GM18873 (cell line): Measurements from ENCODE around the gene CHIT1.
A peak's percentile ranks its signal among the peaks of the same experiment; 100 is the strongest.

Experiments used
- ATAC-seq: cut with Tn5 transposase; IDR thresholded peaks from one replicate; pipeline ENCODE4 v1.9.1; 2021; ENCODE audit warnings: mild to moderate bottlenecking, moderate library complexity, moderate number of reproducible peaks; ENCODE audit not compliant: unreplicated experiment, low FRiP score

CHIT1 gene

DNA sequence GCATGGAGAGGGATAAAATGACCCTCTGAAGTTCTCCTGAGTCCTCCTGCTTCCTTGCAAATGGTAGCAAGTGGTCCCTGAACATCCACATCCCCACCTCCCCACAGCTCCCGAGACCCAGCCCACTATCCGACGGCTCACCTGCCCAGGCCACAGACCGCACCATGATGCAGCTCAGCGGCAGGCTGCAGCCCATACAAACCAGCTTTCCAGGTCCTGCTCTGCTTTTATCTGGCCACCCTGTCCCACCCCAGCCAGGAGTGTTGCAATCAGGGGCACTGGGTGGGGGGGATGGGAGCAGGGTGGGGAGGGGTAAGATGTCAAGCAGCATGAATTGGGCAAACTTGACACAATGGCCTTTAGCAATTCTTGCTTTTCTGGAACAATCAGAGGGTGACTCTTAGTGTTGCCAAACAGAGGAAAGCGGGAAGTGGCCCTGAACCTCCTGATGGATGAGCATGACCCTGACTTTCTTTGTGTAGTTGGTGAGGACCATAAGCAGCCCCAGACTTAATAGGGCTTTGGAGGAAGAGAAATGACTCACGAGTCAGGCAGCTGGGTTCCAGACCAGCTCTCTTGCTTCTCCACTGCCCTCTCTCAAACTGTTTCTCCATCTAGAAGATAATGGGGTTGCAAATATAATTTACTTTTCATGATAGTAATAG is at the start of gene CHIT1:
Gene CHIT1, minus strand, starts transcription at position 203 of the 665 bp plus-strand sequence. Its CDS starts 37 bp downstream, at position 166.
- no peak for ATAC-seq

DNA sequence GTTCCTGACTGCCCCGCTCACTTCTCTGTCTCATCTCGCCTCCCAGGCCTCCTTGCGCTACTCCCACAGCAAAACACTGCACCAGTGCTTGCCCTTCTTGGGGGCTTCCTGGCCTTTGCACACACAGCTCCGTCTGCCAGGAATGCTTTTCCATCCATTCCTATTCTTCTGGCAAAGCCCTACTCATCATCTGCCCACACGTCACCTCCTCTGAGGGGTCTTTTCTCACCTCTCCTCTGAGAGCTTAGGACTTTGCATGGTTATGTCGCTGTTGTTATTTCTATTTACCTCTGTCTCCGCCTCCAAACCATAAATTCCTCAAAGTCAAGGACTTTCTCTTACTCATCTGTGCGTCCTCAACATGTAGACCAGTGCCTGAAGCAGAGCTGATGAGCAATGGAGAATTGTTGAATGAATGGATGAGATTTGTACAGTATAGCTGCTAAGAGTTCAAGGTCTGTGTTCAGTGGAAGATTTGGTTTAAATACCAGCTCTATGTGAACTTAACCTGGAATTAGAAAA is 49.5 kb upstream of the CHIT1 start:
- no peak for ATAC-seq

DNA sequence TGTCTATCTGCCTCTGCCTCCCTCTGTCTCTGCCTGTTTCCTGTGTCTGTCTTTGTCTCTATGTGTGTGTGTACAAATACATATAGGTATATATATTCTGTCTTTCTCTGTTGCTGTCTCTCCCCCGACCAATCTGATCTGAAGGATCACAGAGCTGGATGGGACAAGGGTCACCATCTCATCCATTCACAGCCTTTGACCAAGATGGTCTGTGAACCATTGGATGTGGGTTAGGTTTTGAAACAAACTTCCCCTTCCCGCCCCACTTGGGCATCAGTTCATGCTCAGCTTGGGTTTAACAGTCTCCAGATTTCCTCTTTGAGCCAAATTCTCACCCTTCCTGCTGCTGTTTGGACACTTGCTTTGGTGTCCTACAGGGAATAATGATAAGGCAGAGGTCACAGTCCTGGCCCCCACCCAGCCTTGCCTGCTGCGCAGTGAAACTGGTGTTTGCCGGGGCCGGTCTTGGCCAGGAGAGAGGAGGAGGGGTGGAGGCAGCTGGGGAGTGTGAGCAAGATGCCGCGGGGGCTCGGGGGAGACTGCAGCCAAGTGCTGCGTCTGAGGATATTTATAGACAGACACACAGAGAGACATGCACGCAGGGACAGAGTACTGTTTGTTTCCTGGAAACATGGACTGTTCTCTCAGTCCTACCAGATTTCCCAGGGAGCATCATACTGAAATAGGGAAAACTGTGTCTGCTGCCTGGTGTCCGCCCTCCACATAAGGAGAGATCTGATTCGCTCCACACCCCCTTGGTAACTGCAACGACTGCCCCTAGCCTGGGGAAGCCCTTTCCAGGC is 48.8 kb upstream of the CHIT1 start:
- no peak for ATAC-seq

DNA sequence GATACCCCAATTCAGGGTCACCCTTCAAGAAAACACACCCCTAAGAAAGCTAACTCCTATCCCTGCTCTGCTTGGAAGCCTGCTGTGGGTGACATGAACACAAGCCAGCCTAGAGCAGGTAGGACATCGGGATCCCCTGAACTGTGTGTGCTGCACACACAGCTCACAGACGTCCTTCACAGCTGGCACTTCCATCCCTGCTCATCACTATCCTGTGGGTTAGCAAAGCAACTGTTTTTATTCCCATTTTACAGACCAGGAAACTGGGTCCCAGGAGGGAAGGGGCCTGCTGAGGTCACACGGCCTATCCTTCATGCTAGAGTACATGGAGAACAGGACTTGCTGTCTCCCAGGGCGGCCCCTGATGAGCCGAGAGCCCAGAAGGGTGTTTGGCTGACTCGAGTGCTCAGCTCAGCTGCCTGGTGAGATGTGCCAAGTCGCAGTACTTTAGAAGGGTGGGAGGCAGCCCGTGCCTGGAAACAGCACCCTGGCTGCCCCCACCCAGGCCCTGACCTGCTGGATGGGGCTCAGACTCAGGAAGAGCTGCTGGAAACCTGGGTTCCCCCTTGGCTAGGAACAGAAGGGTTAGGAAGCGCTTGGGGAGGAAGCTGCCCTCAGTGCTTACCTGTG is 47.6 kb upstream of the CHIT1 start:
- ATAC-seq: no peak

DNA sequence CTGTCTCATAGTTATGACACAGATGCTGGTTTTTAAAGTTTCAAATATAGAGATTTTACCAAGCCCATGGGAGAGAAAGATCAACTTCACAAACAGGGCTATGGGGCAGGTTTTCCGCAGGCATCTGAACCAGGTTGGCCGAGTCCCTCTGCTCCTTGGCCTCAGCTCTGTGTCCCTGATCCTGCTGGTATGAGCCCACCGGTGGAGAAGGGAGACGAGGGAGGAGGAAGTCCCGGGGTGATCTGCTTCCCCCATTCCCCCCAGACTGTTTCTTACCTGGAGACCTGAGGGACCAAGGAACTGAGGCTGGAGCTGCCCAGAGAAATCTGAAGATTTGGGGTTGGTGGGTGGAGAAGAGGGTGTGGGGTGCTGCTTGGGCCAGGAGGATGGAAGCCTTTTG is 46.9 kb upstream of the CHIT1 start:
- no peak for ATAC-seq

DNA sequence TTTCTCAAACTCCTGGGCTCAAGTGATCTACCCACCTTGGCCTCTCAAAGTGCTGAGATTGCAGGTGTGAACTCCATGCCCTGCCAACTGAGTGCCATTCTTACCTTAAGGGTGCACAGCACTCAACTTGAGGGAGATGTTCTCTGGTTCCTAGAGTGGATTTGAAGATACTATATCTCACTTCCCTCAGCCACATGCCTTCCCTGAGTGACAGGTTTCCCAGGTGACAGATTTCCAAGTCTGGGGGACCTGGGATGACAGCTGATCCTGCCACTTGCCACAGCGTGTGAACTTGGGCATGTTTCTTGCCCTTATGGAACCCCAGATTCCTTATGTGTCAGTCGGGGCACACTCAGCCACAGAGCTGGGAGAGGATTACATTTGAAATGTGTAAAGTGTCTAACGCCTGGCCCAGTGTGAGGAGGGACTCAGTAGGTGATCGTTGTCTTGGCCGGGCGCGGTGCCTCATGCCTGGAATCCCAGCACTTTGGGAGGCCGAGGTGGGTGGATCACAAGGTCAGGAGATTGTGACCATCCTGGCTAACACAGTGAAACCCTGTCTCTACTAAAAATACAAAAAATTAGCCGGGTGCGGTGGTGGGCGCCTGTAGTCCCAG is 46.3 kb upstream of the CHIT1 start:
- no peak for ATAC-seq

DNA sequence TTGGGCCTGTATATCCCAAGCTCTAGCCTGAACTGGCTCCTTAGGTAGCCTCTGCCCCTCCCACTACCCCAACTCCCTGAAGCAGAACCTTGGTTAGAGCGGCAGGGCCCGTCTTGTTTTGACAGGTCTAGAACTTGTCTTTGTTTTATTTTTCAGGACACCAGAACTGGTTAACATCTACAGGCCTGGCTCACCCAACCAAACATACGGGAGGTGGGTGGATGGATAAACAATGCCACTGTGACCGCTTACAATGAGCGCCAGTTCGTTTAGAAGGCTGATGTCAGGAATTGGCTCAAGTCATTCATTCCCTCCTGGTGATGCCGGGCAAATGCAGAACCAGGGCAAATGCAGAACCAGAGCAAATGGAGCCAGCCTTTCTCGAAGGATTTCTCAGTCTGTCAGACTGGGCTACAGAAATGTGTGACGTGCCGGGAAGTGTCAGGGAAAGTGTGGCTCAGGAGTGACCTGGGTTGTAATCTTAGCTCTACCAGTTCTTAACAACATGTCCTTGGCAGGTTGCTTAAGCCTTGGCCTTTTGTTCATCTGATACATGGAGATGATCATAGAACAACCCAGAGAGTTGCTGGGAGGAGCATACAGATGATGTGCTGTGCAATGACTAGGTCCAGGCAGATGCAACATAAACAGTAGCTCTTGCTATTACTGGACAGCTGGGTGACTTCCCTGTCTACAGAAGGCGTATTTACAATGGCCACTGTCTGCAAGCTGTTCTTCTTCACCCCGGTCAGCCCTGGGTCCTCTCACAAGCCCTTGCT is 45.3 kb upstream of the CHIT1 start:
- ATAC-seq: no peak

DNA sequence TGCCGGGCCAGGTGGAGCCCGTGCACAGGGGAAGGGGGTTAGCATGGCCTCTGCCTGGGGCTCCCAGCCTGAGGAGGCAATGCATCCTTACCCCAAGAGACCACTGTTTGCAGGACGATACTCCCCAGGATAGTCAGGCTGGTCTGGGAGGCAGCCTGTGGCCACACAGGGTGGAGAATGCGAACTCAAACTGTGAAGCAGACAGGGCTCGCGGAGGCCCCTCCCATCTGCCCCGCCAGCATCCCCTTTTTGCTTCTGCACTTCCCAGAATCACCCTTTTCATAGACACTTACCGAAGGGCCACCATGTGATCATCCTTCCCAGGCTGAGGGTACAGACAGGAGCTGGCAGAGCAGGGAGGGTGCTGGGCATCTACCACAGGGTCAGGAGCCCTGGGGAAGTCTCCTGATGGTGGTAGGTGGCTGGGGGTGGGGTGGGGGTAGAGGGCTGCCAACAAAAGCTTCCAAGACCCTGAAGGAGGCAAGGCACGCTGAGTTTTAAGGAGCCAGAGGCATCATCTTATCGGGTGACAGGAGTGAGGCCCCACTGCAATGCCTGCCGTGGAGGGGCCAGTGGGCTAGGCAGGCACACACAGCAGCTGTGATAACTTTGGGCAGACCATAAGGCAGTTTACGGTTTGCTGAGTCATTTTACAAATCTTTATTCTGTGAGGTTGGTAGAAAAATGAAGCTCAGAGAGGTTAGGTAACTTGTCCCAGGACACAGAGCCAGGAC is 44.6 kb upstream of the CHIT1 start:
- no peak for ATAC-seq

DNA sequence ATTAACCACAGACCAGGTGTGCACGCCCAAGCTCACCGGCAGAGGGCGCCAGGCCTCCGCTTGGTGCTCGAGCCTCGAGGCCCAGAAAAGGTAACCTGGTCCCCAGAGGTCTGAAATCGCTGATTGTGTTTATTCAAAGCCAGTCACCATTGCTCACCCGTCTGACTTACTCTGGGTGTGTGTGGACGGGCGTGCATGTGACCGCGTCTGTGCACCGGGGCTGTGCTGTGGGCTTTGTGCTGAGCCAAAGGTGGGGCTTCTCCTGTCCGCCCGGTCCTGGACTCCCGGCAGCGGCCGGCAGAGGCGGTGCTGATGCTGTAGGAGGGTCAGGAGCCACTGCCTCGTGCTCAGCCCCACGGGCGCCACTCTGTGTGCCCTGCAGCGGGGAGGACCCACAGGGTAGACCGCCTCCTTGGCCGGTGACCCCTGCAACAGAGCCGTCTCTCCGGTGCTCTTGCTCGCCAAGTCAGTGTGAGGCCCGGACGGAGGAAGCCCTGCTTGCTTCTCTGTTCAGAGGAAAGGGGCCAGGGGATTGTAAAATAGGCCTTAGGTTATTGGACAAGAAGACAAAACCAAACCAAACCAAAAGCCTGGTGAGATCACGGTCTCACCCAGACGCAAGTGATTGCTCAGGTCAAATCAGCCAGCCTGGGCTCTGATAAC is 43.9 kb upstream of the CHIT1 start:
- ATAC-seq: peak; percentile 44

DNA sequence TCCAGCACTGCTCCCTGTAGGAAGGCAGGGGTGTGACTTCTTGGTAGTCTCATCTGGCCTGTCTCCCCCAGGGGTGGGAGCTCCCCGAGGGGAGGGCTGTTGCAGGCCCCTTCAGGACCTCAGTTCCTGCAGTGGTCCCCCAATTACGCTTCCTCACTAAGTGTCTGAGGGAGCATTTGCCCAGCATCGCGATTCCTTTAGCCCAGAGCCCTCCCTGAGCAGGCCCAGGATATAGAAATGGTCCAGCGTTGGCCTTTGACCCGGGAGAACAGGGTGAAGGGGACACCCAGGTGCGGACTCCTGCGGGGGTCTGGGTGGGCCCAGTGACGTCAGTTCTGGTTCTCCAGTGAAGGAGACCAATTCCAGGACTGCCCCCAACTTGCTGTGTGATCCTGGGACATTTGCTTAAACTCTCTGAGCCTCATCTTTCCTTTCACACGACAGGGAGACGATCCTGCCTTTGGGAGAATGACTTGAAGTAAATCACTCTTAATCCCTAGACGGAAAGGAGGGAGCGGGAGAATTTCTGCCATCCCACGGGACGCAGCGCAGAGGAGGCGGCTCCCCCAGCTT is 43.2 kb upstream of the CHIT1 start:
- no peak for ATAC-seq

DNA sequence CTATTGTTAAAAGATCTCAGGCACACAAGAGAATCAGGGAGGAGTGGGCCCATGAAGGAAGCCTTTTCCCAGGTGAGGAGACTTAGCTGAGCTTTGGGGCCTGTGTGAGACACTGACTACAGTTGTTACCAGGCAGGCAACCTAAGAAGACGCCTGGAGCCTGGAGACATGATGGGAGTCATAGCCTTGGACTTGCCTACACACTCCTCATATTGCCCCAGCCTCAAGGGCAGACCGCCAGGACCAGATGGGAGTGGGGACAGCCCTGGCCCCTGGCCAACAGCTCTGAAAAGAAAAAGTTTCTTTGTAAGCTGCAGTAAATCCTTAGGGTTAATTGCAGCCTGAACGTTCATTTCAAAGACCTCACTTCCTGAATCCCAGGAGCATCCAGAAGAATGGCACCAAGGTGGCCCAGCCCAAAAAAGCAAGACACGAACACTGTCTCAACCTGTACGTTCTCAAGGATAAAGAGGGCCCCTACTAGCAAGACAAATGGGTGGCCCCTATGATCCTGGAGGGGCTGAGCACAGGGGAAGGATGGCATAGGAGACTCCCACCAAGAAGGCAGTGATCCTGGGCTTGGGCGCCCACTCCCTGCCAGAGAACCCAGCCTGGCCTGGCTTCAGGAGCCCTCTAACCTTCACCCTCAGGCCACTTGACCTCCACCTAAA is 42.6 kb upstream of the CHIT1 start:
- no peak for ATAC-seq

DNA sequence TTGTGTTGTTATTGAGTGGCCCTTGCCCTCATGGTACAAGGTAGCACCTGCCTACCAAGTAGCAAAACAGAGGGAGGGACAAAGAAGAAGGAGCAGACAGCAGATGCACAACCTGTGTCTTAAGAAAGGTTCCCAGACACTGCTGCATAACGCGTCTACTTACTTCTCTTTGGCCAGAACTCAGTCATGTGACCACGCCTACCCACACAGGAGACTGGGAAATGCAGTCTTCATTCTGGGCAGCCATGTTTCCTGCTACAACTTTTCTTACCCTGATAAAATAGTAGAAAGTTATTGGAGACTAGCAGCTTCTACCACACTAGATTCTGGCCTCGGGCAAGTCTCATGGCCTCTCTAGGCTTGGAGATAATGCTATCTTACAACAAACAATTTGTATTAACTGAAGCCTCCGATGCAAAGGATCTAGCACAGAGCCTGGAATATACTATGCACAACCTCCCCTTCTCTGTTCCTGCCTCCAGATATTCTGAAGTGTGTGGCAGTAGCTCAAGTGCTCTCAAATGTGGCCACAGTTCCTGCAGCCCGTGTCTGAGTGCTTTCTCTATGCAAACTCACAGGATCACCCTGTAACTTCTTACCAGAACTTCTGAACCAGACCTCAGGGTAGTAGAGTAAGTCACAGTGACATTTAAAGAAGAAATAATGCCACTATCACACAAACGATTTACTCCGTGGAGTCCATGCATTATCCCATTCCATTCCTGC is 41.7 kb upstream of the CHIT1 start:
- ATAC-seq: peak; percentile 31

DNA sequence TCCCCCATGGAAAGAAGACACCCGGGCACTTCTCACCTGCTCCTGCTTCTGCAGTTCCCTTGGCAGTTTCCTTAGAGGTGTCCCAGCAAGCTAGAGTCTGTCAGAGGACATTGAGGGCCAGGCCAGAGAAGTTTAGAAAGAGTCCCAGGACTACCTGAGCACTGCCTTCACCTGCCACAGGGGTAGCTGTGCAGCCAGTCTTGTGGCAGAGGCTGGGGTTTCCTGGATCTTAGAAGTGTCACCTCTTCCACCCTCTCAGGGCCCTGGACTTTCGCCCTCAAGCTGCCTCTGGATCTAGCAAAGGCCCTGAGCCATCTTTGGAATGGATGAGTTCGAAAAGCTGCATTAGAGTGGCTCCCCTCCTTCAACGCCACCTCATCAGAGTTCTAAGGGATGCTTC is 41.0 kb upstream of the CHIT1 start:
- no peak for ATAC-seq

DNA sequence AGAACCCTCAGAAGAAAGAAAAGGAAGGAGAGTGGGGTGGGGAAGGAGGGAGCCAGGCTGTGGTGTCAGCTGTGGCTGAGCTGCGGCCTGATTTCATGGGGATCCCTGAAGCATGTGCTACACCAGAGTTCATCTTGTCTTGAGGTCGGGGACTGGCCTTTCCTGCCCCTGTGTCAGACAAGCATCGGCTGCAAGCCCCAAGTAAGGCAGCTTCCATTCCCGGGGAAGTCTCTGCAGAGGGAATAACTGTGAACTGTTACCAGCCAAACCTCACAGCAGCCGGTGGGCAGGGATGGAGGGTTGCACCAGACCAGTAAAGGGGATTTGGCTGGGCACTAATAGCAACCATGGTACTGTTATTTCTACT is 40.2 kb upstream of the CHIT1 start:
- no peak for ATAC-seq

DNA sequence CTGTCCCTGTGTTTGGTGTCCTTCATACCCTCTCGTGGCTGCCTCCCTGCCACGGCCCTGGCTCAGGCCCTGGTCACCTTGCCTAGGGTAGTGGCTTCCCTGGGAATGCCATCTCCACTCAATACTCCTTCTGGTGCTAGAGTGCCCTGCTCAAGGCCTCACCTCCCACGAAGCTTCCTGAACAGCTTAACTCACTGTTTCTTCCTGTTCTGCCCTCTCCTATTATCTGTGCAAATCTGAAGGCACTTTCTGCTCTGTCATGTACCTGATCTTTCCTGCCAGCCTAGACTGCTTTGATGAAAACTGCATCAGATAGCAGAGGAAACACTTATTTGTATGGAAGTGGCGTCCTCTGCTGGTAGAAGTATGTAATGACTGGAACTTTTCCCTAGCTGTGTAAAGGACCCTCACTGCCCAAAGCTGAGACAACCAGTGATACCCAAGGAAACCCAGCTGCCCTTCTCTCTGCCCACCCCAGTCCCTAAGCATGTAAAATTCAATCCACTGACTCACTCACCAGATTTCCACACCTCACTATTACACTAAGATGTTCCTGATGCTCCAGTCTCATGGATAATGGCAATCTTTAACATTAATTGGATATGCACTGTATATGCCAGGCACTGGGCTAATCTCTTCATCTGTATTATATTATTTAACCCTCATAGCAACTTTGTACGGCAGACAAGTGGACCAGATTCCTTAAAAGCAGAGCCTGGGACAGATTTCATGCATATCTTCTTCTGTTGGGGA is 39.6 kb upstream of the CHIT1 start:
- no peak for ATAC-seq

DNA sequence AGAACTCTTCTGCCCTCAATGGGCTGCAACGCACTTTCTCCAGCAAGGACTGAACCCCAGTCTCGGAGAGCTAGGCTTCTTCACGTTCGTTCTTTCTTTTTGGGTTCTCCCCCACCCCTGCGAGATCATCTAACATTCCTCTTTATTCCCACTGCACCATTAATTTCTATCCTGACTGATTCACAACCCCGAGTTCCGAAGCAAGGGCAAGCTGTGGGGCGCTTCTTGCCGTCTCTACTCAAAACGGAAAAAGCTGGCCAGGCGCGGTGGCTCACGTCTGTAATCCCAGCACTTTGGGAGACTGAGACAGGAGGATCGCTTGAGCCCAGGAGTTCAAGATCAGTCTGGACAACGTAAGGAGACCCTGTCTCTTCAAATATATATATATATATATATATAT is 38.4 kb upstream of the CHIT1 start:
- no peak for ATAC-seq

DNA sequence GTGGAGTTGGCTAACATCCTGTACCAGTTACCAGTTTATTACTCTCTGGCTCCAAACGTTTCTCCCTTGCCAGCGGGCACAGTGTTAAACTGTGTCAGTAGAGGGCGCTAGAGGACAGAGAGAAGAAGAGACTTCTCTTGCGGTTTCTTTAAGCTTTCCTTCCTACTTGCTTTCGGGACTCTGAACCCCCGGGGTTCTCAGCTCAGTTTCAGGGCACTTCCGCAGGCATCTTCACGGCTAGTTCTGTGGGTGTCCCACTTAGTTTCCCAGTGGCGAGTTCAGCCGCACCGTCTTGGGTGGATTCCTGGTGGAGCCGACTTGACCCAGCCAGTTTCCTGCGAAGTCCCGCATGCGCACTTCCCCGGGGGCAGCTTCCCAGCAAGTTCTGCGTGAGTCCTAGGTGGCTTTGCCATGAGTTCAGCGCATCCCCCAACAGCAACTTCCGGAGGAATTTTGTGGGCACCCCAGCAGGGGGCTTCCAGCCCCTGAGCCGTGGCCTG is 37.9 kb upstream of the CHIT1 start:
- ATAC-seq: no peak
